ENCODE data around the gene NHLRC3. TPM values are rescaled to one million over a fixed set of nuclear protein-coding genes. Genes with fewer than 3 reads are reported as not detected.
"Not testable (repeated sequence)": the region's sequence is repeated elsewhere in the genome, so short reads cannot be mapped to it uniquely, and the experiment has no call there.

The NHLRC3 gene
- total RNA-seq, 4 donors from 2014 or later = 13.8 to 59.0 (median 26.6) TPM

- no peaks in the 10 kb centered on the region for H3K36me3 ChIP-seq
- no peak for DNase-seq
- H3K4me1 ChIP-seq = no peaks in the 10 kb centered on the region
- no peaks in the 10 kb centered on the region for H3K27me3 ChIP-seq
- no peak overlapping the region for H3K4me3 ChIP-seq
- intact Hi-C loops (cut with DNase I; ENCODE audit: low total_unique reads) = no loop called here
- TF ChIP-seq POLR2A (IDR thresholded peaks at IDR 0.05) (no peak), CTCF (IDR thresholded peaks at IDR 0.05) (no peak)
- H3K9me3 ChIP-seq = no peaks in the 10 kb centered on the region
- H3K27ac ChIP-seq = no peak overlapping the region
These were observed 19.8 kb downstream of the NHLRC3 start for GRCh38 chr13:39058040-39058439.

- Histone ChIP-seq H3K9me3 (no peaks in the 10 kb centered on the region), H3K4me1 (no peaks in the 10 kb centered on the region), H3K36me3 (no peaks in the 10 kb centered on the region), H3K4me3 (no peak overlapping the region), H3K27ac (no peak overlapping the region), H3K27me3 (no peaks in the 10 kb centered on the region)
- no peak for DNase-seq
- TF ChIP-seq CTCF (IDR thresholded peaks at IDR 0.05) (no peak), POLR2A (IDR thresholded peaks at IDR 0.05) (no peak)
- intact Hi-C loops (cut with DNase I; ENCODE audit: low total_unique reads) = no loop called here
These were observed 23.7 kb downstream of the NHLRC3 start for GRCh38 chr13:39062004-39062403.

GRCh38 chr13:39072842-39073241 lies 34.6 kb downstream of the NHLRC3 start:
- Histone ChIP-seq H3K4me3 (no peak overlapping the region), H3K27ac (no peak overlapping the region), H3K4me1 (no peaks in the 10 kb centered on the region), H3K27me3 (no peaks in the 10 kb centered on the region), H3K9me3 (no peaks in the 10 kb centered on the region), H3K36me3 (no peaks in the 10 kb centered on the region)
- DNase-seq = no peak
- TF ChIP-seq CTCF (IDR thresholded peaks at IDR 0.05) (no peak), POLR2A (IDR thresholded peaks at IDR 0.05) (no peak)
- intact Hi-C loops (cut with DNase I; ENCODE audit: low total_unique reads) = no loop called here

GRCh38 chr13:39073983-39074382 lies 35.7 kb downstream of the NHLRC3 start:
- Histone ChIP-seq H3K36me3 (no peaks in the 10 kb centered on the region), H3K27ac (no peak overlapping the region), H3K27me3 (no peaks in the 10 kb centered on the region), H3K4me1 (no peaks in the 10 kb centered on the region), H3K4me3 (no peak overlapping the region), H3K9me3 (no peaks in the 10 kb centered on the region)
- no peak for DNase-seq
- intact Hi-C loops (cut with DNase I; ENCODE audit: low total_unique reads) = no loop called here
- TF ChIP-seq POLR2A (IDR thresholded peaks at IDR 0.05) (no peak), CTCF (IDR thresholded peaks at IDR 0.05) (no peak)

- intact Hi-C loops (cut with DNase I; ENCODE audit: low total_unique reads); H3K9me3 ChIP-seq; H3K36me3 ChIP-seq; H3K27me3 ChIP-seq; H3K4me1 ChIP-seq; DNase-seq; H3K4me3 ChIP-seq; H3K27ac ChIP-seq: not testable (repeated sequence)
These were observed 48.1 kb downstream of the NHLRC3 start for GRCh38 chr13:39086251-39086945.

- H3K36me3 ChIP-seq = no peaks in the 10 kb centered on the region
- H3K27ac ChIP-seq = no peak overlapping the region
- no peak for DNase-seq
- no peaks in the 10 kb centered on the region for H3K27me3 ChIP-seq
- H3K4me1 ChIP-seq = no peaks in the 10 kb centered on the region
- intact Hi-C loops (cut with DNase I; ENCODE audit: low total_unique reads) = no loop called here
- H3K9me3 ChIP-seq = no peaks in the 10 kb centered on the region
- no peak overlapping the region for H3K4me3 ChIP-seq
- TF ChIP-seq CTCF (IDR thresholded peaks at IDR 0.05) (no peak), POLR2A (IDR thresholded peaks at IDR 0.05) (no peak)
These were observed 53.3 kb downstream of the NHLRC3 start for GRCh38 chr13:39091586-39091985.
